Esophagus muscularis mucosa (tissue), 4 donors: ENCODE data around the gene PMM2. TPM values are rescaled to one million over a fixed set of nuclear protein-coding genes. Genes with fewer than 3 reads are reported as not detected.

Experiments used
- DNase-seq: peaks from one replicate; pipeline ENCODE4 v3.0.0-alpha.2; 2017; ENCODE audit errors: extremely low spot score
- H3K27ac ChIP-seq, 4 donors: fragments of 200-600 bp; sonication (generic); replicated peaks in 1 of 4; 1 replicate in 3 of 4; 2 replicates in 1 of 4; pipeline ENCODE4 v1.5.1; 2016 to 2019; ENCODE audit warnings: mild to moderate bottlenecking in 1 of 4
- H3K27me3 ChIP-seq, 4 donors: fragments of 200-600 bp; sonication (generic); one replicate each; pipeline versions ENCODE4 v1.5.1 to v1.6.0; 2016 to 2019
- H3K36me3 ChIP-seq, 4 donors: fragments of 200-600 bp; sonication (generic); one replicate each; pipeline ENCODE4 v1.5.1; 2016 to 2019
- H3K4me1 ChIP-seq, 4 donors: fragments of 200-600 bp; sonication (generic); one replicate each; pipeline ENCODE4 v1.5.1; 2016 to 2019
- H3K4me3 ChIP-seq, 4 donors: fragments of 200-600 bp; sonication (generic); 1 replicate in 2 of 4; 2 replicates in 2 of 4; pipeline ENCODE4 v1.5.1; 2016 to 2019; ENCODE audit warnings: mild to moderate bottlenecking in 4 of 4, moderate library complexity in 1 of 4
- H3K9me3 ChIP-seq, 4 donors: fragments of 200-600 bp; sonication (generic); 1 replicate in 3 of 4; 2 replicates in 1 of 4; pipeline ENCODE4 v1.5.1; 2016 to 2019
- CTCF ChIP-seq, 3 experiments: fragments of 200-600 bp in 2 of 3; fragments of 450-650 bp in 1 of 3; sonication (generic) in 2 of 3; IDR thresholded peaks; one replicate each; pipeline ENCODE4 v1.5.1; 2017 to 2019; ENCODE audit warnings: antibody characterized with exemption in 3 of 3, mild to moderate bottlenecking in 2 of 3, moderate library complexity in 1 of 3
- EP300 ChIP-seq: sonication (generic); formaldehyde crosslinking; IDR thresholded peaks from one replicate; pipeline ENCODE4 v1.6.1; 2017; ENCODE audit warnings: antibody characterized with exemption
- POLR2A ChIP-seq: fragments of 450-650 bp; IDR thresholded peaks from one replicate; pipeline ENCODE4 v1.6.1; 2017; ENCODE audit warnings: antibody characterized with exemption, moderate library complexity, mild to moderate bottlenecking, low read depth
- POLR2AphosphoS5 ChIP-seq, 2 donors: sonication (generic); formaldehyde crosslinking; IDR thresholded peaks; one replicate each; pipeline ENCODE4 v1.6.1; 2017; ENCODE audit warnings: antibody characterized with exemption in 2 of 2
- WGBS: methylation state at CpG from one replicate; pipeline ENCODE4 v1.1.5; 2018; 5-methylcytosine and 5-hydroxymethylcytosine counted together
- intact Hi-C: fragments of 100-400 bp; cut with DNase I; formaldehyde crosslinking; loops from one replicate; pipeline ENCODE4 v1.15.1; 2023
- total RNA-seq, 4 donors: library from RNA; depleted of rRNA; stranded (reverse); fragments of >200 nt; gene quantifications; one replicate each; pipeline versions ENCODE4 v1.1.0 to v1.2.1, GENCODE V29; 2016

The PMM2 gene
- total RNA-seq, 4 donors from 2014 or later, result 19.6 to 34.3 (median 23.5) TPM

DNA sequence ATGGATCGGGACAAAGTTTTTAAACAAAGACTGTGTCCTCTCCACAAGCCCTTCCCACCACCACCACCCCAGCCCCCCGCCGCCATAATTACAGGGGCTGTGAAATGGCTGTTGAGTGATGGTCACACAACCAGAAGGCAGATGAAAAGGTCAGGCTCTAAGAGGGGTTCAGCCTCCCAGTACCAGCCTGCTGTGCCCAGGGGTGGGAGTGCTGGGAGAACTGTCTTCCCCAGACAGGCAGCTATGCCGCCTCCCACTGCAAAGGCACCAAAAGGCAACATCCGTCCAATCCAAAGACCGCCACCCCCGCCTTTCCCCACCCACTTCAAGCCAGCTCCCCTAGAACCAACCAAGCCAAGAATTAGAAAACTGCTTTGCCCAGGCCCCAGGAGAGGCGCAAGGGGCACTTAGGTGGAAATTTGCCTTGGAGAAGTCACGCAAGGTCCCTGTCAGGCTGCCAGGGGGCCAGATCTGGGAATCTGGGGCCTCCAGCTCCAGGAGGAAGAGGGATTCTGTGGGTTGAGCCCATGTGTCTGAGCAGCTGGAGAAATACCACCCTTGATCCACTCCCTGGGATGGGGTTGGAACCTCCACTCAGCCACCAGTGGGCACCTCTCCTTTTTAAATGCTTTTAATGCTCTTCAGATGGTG lies 56.8 kb downstream of the PMM2 start:
- TF ChIP-seq CTCF (IDR thresholded peaks at IDR 0.05) (no peak), POLR2AphosphoS5 (IDR thresholded peaks at IDR 0.05) (no peak), EP300 (no peak), POLR2A (no peak)
- Histone ChIP-seq H3K4me1 (peaks cover 27 to 49% (median 36%) of the 10 kb centered on the region in 4 donors), H3K36me3 (peaks cover 5 to 86% (median 61%) of the 10 kb centered on the region in 4 donors), H3K27ac (peak overlapping the region in 2 of 4 donors; percentile 8 to 10), H3K27me3 (no peaks in the 10 kb centered on the region), H3K9me3 (no peaks in the 10 kb centered on the region), H3K4me3 (no peak overlapping the region)
- no peak for DNase-seq
- WGBS, result 90% methylated on average over 7 of the region's 9 CpGs
- intact Hi-C loops, result no loop called here

GRCh38 chr16:8855051-8855786 lies 57.6 kb downstream of the PMM2 start:
- Histone ChIP-seq H3K4me3 (no peak overlapping the region), H3K36me3 (peaks cover 0 to 78% (median 55%) of the 10 kb centered on the region in 4 donors), H3K4me1 (peaks cover 27 to 49% (median 35%) of the 10 kb centered on the region in 4 donors), H3K9me3 (no peaks in the 10 kb centered on the region), H3K27ac (peak overlapping the region in 1 of 4 donors; percentile 10), H3K27me3 (no peaks in the 10 kb centered on the region)
- no peak for TF ChIP-seq EP300
- no peak for TF ChIP-seq POLR2A
- TF ChIP-seq CTCF (IDR thresholded peaks at IDR 0.05), result no peak
- no peak for TF ChIP-seq POLR2AphosphoS5 (IDR thresholded peaks at IDR 0.05)
- 92% methylated on average over 8 of the region's 11 CpGs for WGBS
- DNase-seq, result no peak
- intact Hi-C loops, result no loop called here

GRCh38 chr16:8855972-8856371 lies 58.3 kb downstream of the PMM2 start:
- Histone ChIP-seq H3K4me3 (no peak overlapping the region), H3K4me1 (peaks cover 26 to 48% (median 34%) of the 10 kb centered on the region in 4 donors), H3K36me3 (peaks cover 0 to 72% (median 50%) of the 10 kb centered on the region in 4 donors), H3K27ac (no peak overlapping the region), H3K27me3 (no peaks in the 10 kb centered on the region), H3K9me3 (no peaks in the 10 kb centered on the region)
- intact Hi-C loops, result no loop called here
- no peak for DNase-seq
- TF ChIP-seq EP300 (no peak), CTCF (IDR thresholded peaks at IDR 0.05) (no peak), POLR2AphosphoS5 (IDR thresholded peaks at IDR 0.05) (no peak), POLR2A (no peak)
- 66% methylated on average over 4 of the region's 5 CpGs for WGBS

DNA sequence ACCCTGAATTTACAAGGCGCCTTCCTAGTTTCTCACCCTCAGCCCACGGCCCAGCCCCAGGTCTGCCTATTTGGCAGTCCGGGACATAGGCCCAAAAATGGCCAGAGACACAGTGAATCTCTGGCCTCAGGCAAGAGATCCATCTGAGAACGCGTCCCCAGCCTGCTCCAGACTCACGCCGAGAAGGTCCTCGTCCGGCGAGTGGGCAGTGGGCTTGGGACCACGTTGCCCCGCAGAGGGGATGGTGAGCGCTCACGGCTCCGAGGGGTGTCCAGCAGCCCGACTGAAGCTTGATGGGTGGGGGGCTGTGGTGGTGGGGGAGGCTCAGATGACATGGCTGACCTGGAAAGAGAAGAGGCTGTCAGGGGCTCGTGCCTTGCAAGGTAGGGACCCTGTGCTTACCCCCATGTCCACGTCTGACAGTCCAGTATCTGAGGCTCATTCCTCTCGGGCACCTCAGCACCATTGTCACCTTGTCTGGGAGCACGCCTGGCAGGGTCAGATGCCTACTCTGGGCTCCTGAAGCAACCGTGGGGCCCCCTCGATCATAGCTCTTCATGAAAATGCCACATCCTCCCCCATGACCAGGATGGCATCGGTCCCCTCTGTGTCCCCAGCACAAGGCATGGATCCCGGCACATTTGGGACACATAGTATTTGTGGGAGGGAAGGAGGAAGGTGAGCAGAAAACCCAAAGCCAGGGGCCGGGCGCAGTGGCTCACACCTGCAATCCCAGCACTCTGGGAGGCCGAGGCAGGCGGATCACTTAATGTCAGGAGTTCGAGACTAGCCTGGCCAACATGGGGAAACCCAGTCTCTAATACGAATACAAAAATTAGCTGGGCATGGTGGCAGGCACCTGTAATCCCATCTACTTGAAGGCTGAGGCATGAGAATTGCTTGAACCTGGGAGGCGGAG lies 61.6 kb downstream of the PMM2 start:
- no peaks in the 10 kb centered on the region for H3K9me3 ChIP-seq
- no peak for TF ChIP-seq EP300
- no peak for TF ChIP-seq POLR2AphosphoS5 (IDR thresholded peaks at IDR 0.05)
- no peak for TF ChIP-seq POLR2A
- TF ChIP-seq CTCF (IDR thresholded peaks at IDR 0.05), result no peak
- H3K4me1 ChIP-seq, result peaks cover 46 to 74% (median 62%) of the 10 kb centered on the region in 4 donors
- H3K27me3 ChIP-seq, result no peaks in the 10 kb centered on the region
- H3K4me3 ChIP-seq, result peak overlapping the region in 1 of 4 donors; percentile 14
- WGBS, result 91% methylated on average over 21 of the region's 31 CpGs
- DNase-seq, result no peak
- intact Hi-C loops, result no loop called here
- H3K36me3 ChIP-seq, result peaks cover 0 to 45% (median 38%) of the 10 kb centered on the region in 4 donors
- H3K27ac ChIP-seq, result peak overlapping the region; percentile 54 to 80 (median 64)
